GM12872 (cell line): ENCODE measurements around the gene BLM.

Source experiments
- TF ChIP-seq, protein P1 (sequence below): IDR thresholded peaks from 3 replicates; pipeline ENCODE4 v1.5.1; 2011; ENCODE audit warnings: low read depth, mild to moderate bottlenecking, low read length, moderate library complexity; ENCODE audit not compliant: insufficient read depth

BLM gene

DNA sequence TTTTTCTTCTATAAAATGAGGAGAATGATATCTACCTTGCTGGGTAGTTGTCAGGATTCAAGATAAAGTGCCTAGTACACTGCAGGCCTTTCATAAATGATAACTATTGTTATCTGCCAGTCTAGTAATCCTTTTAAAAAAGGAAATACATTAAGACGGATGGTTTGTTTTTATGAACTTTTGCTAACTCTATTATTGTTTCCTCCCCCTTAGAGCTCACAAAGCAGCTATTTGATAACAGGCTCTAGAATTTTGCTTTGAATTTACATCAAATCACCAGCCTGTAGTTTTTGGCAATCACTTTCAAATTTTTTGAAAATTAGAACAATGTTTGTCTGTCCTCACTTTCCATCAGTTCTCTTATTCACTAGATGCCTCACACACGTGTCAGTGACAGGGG is 39.8 kb downstream of the BLM start:
- TF ChIP-seq, protein P1, sequence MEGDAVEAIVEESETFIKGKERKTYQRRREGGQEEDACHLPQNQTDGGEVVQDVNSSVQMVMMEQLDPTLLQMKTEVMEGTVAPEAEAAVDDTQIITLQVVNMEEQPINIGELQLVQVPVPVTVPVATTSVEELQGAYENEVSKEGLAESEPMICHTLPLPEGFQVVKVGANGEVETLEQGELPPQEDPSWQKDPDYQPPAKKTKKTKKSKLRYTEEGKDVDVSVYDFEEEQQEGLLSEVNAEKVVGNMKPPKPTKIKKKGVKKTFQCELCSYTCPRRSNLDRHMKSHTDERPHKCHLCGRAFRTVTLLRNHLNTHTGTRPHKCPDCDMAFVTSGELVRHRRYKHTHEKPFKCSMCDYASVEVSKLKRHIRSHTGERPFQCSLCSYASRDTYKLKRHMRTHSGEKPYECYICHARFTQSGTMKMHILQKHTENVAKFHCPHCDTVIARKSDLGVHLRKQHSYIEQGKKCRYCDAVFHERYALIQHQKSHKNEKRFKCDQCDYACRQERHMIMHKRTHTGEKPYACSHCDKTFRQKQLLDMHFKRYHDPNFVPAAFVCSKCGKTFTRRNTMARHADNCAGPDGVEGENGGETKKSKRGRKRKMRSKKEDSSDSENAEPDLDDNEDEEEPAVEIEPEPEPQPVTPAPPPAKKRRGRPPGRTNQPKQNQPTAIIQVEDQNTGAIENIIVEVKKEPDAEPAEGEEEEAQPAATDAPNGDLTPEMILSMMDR = no peak

DNA sequence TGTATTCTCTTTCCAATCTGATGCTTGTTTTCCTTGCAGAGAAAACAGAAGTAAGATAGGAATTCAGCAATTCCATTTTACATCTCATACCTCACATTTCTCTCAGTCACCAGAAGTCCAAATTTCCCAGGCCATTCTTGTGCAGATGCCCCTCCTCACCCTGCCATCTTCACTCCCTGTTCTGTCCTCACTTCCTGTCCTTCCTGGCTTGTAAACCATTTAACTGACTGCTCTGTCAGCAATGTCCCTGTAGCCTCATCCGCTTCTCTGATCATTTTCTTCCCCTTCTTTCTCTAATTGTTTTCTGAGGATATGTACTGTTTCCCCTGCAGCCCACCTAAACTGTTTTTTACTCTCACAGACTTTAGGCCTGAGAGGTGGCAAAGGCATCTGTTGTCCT is 40.3 kb downstream of the BLM start:
- TF ChIP-seq, protein P1 = no peak

DNA sequence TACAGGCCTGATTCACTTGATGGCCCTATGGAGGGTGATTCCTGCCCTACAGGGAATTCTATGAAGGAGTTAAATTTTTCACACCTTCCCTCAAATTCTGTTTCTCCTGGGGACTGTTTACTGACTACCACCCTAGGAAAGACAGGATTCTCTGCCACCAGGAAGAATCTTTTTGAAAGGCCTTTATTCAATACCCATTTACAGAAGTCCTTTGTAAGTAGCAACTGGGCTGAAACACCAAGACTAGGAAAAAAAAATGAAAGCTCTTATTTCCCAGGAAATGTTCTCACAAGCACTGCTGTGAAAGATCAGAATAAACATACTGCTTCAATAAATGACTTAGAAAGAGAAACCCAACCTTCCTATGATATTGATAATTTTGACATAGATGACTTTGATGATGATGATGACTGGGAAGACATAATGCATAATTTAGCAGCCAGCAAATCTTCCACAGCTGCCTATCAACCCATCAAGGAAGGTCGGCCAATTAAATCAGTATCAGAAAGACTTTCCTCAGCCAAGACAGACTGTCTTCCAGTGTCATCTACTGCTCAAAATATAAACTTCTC is 43.6 kb downstream of the BLM start:
- TF ChIP-seq, protein P1 = no peak

DNA sequence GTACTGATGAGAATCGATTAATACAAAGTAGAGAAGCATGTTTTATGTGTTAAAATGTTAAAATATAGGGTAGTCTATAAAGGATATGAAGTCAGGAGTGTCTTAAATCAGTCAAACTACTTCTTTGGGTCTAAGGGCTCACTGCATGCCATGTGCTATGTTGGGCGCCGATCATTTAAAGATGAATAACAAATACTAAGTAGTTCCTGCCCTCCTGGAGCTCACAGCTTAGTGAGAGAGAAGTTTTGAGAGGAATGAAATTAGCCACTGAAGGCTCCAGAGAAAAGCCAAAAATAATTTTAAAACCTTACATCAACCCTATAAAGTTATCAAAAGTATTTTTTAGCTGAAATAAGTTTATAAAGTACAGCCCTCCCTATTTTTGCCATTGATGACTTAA is 44.5 kb downstream of the BLM start:
- TF ChIP-seq, protein P1 = no peak

DNA sequence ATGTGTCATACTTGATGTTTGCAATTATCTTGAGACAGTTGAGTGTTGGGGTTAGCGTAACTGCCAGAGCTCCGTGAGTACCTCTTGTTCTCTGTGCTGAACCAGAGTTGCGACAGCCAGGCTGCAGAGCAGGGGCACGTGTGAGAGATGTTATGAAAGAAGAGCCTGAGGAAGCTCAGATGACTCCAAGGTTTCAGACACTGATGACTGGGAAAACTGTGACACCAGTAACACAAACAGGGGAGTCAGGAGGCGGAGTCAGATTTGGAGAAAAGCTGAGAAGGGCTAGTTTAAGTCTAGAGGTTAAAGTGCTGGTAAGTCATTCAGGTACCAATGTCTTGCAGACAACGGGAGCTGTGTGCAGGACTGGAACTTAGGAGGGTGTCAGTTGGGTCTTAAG is 45.0 kb downstream of the BLM start:
- TF ChIP-seq, protein P1 = no peak

DNA sequence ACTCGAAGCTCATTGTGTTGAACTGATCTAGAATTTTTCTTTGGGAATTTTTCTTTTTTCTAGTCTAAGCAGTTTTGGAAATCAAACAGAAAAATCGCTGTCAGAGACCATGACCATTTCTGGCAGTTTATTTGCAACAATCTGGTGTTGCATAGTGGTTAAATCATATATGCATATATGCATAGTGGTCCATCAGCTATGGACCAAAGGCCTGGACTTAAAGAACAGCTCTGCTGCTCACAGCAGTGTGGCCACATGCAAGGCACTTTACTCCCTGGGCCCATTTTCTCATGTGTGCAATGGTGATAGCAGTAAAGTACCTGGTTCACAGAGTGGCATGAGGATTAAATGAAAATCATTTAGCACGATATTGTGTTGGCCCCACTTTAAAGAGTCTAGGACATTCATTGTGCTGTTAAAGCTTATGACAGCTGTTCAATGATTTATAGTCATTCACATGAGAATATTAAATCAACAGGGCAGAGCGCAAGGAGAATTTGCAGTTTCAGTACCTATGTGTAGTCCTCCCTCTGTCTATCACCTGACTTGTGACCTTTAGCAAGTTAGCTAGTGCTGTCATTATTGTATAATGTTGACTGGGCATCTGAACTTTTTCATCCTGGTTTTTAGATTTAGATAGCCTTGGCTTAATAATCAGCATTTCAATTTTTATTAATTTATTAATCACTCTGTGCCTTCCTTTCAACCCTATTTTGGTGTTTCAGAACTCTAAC is 46.4 kb downstream of the BLM start:
- TF ChIP-seq, protein P1 = no peak

DNA sequence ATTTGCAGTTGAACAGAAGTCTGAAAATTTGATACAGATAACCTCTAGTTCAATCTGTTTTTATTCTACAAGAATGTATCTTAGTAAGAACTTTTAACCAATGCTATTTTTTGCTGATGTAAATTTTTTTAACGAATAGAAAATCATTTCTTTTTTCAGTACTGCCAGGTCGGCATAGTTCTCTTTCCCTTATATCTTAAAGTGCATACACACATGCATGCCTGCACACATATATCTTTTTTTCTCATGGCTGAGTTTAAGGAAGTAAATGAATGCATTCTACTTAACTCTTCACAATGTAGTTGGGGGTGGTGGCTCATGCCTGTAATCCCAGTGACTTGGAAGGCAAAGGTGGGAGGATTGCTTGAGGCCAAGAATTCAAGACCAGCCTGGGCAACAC is 48.4 kb downstream of the BLM start:
- TF ChIP-seq, protein P1 = no peak
